ENCODE data around the gene PICALM. TPM values are rescaled to one million over a fixed set of nuclear protein-coding genes. Genes with fewer than 3 reads are reported as not detected.

The PICALM gene
- total and polyA plus RNA-seq, 12 donors: 33.9 to 217 (median 116) TPM

DNA sequence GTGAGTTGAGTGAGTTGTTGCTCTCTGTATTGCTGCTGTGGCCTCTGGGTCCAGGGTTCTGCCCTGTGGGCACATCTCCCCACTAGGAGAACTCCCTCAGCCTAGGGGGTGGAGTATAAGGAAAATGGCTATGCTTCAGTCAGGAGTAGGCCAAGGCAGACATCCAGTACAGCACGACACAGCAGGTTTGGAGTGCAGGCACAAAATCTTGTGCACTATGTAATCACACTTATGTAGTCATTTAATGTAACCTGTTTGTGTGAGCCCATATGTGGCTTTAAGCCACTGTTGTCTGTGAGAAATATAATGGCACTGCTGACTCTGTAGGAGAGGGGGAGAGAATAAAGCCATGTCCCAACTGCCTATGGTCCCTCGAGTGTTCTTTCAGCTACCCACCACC is 123.6 kb downstream of the PICALM start:
- intact Hi-C loops (cut with DNase I): loop anchor here (10.0 kb wide), 3 partner anchors 100 to 350 kb away; no protein-coding TSS in a partner anchor
- H3K4me1 ChIP-seq (replicated peaks in 1 of 2): peaks cover 4 to 27% of the 10 kb centered on the region in 2 donors
- TF ChIP-seq, protein P1, sequence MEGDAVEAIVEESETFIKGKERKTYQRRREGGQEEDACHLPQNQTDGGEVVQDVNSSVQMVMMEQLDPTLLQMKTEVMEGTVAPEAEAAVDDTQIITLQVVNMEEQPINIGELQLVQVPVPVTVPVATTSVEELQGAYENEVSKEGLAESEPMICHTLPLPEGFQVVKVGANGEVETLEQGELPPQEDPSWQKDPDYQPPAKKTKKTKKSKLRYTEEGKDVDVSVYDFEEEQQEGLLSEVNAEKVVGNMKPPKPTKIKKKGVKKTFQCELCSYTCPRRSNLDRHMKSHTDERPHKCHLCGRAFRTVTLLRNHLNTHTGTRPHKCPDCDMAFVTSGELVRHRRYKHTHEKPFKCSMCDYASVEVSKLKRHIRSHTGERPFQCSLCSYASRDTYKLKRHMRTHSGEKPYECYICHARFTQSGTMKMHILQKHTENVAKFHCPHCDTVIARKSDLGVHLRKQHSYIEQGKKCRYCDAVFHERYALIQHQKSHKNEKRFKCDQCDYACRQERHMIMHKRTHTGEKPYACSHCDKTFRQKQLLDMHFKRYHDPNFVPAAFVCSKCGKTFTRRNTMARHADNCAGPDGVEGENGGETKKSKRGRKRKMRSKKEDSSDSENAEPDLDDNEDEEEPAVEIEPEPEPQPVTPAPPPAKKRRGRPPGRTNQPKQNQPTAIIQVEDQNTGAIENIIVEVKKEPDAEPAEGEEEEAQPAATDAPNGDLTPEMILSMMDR (IDR thresholded peaks at IDR 0.05): no peak
- no peak for TF ChIP-seq POLR2A (IDR thresholded peaks at IDR 0.05)
- DNase-seq: no peak
- no peaks in the 10 kb centered on the region for H3K9me3 ChIP-seq (replicated peaks in 1 of 3)
- H3K4me3 ChIP-seq: no peak overlapping the region
- WGBS, 4 donors: 81 to 96% (median 91%) methylated on average over 2 of the region's 2 CpGs
- H3K27me3 ChIP-seq: no peaks in the 10 kb centered on the region
- no peaks in the 10 kb centered on the region for H3K36me3 ChIP-seq (replicated peaks in 1 of 2)
- no peak overlapping the region for H3K27ac ChIP-seq

DNA sequence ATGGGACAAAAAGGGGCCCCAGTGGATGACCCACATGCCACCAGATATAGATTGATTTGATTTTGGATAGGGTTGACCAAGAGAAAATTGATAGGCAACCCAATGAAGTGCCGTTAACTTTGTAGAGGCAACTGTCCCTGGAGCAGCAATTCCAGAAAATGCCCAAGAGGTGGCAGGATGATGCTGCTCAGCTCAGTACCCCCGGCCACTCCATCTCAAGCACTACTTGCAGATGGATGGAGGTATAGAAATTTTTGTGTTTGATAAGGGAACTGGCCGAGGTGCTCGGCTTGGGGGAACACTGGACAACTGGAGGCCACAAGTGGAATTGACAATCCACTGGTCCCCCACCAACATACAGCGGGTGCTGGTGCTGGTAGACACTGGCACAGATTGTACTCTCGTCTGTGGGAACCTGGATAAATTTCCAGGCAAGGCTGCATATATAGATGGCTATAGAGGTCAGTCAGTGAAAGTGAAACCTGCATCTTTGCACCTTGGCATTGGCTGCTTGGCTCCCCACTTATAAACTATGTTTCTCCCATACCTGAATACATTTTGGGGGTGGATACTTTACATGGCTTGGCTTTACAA is 127.4 kb downstream of the PICALM start:
- no peaks in the 10 kb centered on the region for H3K36me3 ChIP-seq (replicated peaks in 1 of 2)
- H3K27ac ChIP-seq: no peak overlapping the region
- 3 to 31% (median 19%) methylated on average over 4 to 6 of the region's 6 CpGs for WGBS, 4 donors
- H3K4me1 ChIP-seq (replicated peaks in 1 of 2): peaks cover 0 to 4% of the 10 kb centered on the region in 2 donors
- H3K9me3 ChIP-seq (replicated peaks in 1 of 3): no peaks in the 10 kb centered on the region
- intact Hi-C loops (cut with DNase I): loop anchor here (5.0 to 10.0 kb wide), 4 partner anchors 103 to 353 kb away; no protein-coding TSS in a partner anchor
- DNase-seq: peak; percentile 61 to 85 (median 76)
- TF ChIP-seq POLR2A (IDR thresholded peaks at IDR 0.05): no peak
- TF ChIP-seq, protein P1 (IDR thresholded peaks at IDR 0.05): peak; percentile 65 to 86 (median 82)
- no peaks in the 10 kb centered on the region for H3K27me3 ChIP-seq
- no peak overlapping the region for H3K4me3 ChIP-seq

DNA sequence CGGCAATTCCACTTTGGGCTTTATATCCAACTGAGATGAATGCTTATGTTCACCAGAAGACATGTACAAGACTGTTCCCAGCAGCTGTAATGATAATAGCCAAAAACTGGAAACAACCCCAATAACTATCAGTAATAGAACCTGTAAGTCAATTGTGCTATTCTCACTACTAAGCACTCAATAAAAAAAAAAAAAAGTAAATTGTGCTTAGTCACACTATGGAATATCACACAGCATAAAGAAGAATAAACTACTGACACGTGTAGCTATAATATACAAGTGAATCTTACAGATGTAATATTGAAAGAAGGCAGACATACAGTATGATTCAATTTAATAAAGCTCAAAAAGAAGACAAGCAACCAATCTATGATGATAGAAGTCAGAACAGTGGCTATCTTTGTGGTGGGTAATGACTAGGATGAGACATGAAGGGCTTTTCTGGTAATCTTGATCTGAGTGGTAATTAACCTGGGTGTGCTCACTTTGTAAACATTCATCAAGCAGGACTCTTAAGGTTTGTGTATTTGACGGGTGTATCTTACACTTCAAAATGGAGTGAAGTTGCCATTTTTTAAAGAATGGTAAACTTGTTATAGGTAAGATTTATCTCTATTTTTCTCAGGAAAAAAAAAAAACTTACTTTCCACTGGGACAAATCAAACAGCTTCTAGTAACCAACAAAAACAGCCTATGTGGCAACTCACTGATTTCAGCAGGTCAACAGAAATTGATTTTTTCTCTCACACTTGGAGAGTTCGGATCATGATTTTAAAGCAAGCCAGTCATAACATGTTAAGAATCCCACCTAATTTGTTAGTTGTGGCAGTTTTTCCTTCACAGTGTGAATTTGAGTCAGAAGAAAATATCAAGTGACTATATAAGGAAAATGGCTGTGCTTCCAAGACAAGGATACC is 129.5 kb downstream of the PICALM start:
- Histone ChIP-seq H3K27me3 (no peaks in the 10 kb centered on the region), H3K9me3 (replicated peaks in 1 of 3) (no peaks in the 10 kb centered on the region), H3K4me3 (no peak overlapping the region), H3K27ac (no peak overlapping the region), H3K4me1 (replicated peaks in 1 of 2) (no peaks in the 10 kb centered on the region), H3K36me3 (replicated peaks in 1 of 2) (no peaks in the 10 kb centered on the region)
- no peak for DNase-seq
- intact Hi-C loops (cut with DNase I): loop anchor here (5.0 to 10.0 kb wide), 5 partner anchors 82 to 355 kb away; partner anchors contain the start of gene CCDC83 (in 1 of the 2)
- TF ChIP-seq, protein P1 (IDR thresholded peaks at IDR 0.05): no peak
- TF ChIP-seq POLR2A (IDR thresholded peaks at IDR 0.05): no peak
- WGBS, 4 donors: 76 to 87% (median 83%) methylated on average over 4 of the region's 4 CpGs

DNA sequence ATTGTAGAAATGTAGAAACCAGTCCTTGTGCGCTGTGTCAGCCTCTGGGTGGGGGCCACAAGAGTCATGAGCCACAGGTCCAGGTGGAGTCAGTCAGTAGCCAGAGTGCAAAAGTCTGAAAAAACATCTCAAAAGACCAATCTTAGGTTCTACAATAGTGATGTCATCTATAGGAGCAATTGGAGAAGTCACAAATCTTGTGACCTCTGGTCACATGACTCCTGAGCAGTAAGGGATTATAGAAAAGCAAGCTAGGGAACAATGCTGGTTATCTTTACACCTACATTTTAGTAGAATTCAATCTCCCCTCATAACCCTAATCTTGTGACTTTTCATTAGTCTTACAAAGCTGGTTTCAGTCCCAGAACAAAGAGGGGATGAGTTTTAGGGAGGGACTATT is 131.0 kb downstream of the PICALM start:
- Histone ChIP-seq H3K4me3 (no peak overlapping the region), H3K9me3 (replicated peaks in 1 of 3) (no peaks in the 10 kb centered on the region), H3K27ac (no peak overlapping the region), H3K4me1 (replicated peaks in 1 of 2) (no peaks in the 10 kb centered on the region), H3K27me3 (no peaks in the 10 kb centered on the region), H3K36me3 (replicated peaks in 1 of 2) (no peaks in the 10 kb centered on the region)
- DNase-seq: no peak
- intact Hi-C loops (cut with DNase I): loop anchor here in 1 of 2 donors (5.0 kb wide), 1 partner anchor 81 kb away; the partner anchor contains the start of gene CCDC83
- WGBS, 4 donors: 77 to 100% (median 99%) methylated on average over 1 of the region's 1 CpG
- no peak for TF ChIP-seq POLR2A (IDR thresholded peaks at IDR 0.05)
- TF ChIP-seq, protein P1 (IDR thresholded peaks at IDR 0.05): no peak

Measured in adrenal gland (tissue), 12 donors.